Rectal smooth muscle tissue (tissue), 1 donor: ENCODE data around the gene KPNA2.
"Not testable (repeated sequence)": the region's sequence is repeated elsewhere in the genome, so short reads cannot be mapped to it uniquely, and the experiment has no call there.

ENCODE experiments used
- H3K27ac ChIP-seq: one replicate; pipeline ENCODE4 v1.7.0; 2013; ENCODE audit warnings: low read depth, low read length, inconsistent platforms
- H3K27me3 ChIP-seq: one replicate; pipeline ENCODE4 v1.7.0; 2013; ENCODE audit warnings: low read length; ENCODE audit not compliant: control insufficient read depth, insufficient read depth
- H3K36me3 ChIP-seq: one replicate; pipeline ENCODE4 v1.7.0; 2013; ENCODE audit warnings: low read length; ENCODE audit not compliant: control insufficient read depth, insufficient read depth
- H3K4me1 ChIP-seq: one replicate; pipeline ENCODE4 v1.7.0; 2013; ENCODE audit warnings: low read length; ENCODE audit not compliant: control insufficient read depth, insufficient read depth
- H3K4me3 ChIP-seq: one replicate; pipeline ENCODE4 v1.7.0; 2013; ENCODE audit warnings: low read length
- H3K9ac ChIP-seq: one replicate; pipeline ENCODE4 v1.7.0; 2013; ENCODE audit warnings: low read length

The KPNA2 gene

DNA sequence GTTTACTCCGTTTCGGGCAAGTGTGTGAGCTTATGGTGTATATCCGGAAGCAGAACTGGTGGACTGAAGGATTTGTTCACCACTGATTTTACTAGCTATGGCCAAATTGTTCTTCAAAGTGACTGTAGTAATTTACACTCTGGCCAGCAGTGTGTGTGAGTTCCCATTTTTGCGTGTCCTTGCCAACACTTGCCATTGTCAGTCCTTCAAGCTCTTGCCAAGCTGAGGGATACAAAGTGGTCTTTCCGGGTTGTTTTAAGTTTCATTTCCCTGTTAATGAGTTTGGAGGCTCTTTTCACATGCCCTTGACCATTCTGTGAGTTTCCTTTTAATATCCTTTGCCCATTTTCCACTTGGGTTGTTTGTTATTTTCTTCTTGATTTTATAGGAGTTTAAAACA lies 42.0 kb downstream of the KPNA2 start:
- H3K27me3 ChIP-seq, H3K4me3 ChIP-seq, H3K4me1 ChIP-seq, H3K36me3 ChIP-seq, H3K9ac ChIP-seq, H3K27ac ChIP-seq: not testable (repeated sequence)

DNA sequence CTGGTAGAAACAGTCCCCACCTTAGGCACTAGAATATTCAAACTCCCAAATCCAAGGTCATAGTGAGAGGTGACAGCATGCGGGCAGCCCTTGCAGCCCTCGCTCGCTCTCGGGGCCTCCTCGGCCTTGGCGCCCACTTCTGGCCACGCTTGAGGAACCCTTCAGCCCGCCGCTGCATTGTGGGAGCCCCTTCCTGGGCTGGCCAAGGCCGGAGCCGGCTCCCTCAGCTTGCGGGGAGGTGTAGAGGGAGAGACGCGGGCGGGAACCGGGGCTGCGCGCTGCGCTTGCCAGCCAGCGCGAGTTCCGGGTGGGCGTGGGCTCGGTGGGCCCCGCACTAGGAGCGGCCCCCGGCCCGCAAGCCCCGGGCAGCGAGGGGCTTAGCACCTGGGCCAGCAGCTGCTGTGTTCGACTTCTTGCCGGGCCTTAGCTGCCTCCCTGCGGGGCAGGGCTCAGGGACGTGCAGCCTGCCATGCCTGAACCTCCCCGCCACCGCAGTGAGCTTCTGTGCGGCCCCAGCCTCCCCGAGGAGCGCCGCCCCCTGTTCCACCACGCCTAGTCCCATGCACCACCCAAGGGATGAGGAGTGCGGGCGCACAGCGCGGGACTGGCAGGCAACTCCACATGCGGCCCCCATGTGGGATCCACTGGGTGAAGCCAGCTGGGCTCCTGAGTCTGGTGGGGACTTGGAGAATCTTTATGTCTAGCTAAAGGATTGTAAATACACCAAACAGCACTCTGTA lies 45.0 kb downstream of the KPNA2 start:
- H3K4me3 ChIP-seq: no peak overlapping the region
- no peak overlapping the region for H3K27ac ChIP-seq
- H3K4me1 ChIP-seq: no peaks in the 10 kb centered on the region
- H3K27me3 ChIP-seq: no peaks in the 10 kb centered on the region
- H3K9ac ChIP-seq: no peak overlapping the region
- no peaks in the 10 kb centered on the region for H3K36me3 ChIP-seq

DNA sequence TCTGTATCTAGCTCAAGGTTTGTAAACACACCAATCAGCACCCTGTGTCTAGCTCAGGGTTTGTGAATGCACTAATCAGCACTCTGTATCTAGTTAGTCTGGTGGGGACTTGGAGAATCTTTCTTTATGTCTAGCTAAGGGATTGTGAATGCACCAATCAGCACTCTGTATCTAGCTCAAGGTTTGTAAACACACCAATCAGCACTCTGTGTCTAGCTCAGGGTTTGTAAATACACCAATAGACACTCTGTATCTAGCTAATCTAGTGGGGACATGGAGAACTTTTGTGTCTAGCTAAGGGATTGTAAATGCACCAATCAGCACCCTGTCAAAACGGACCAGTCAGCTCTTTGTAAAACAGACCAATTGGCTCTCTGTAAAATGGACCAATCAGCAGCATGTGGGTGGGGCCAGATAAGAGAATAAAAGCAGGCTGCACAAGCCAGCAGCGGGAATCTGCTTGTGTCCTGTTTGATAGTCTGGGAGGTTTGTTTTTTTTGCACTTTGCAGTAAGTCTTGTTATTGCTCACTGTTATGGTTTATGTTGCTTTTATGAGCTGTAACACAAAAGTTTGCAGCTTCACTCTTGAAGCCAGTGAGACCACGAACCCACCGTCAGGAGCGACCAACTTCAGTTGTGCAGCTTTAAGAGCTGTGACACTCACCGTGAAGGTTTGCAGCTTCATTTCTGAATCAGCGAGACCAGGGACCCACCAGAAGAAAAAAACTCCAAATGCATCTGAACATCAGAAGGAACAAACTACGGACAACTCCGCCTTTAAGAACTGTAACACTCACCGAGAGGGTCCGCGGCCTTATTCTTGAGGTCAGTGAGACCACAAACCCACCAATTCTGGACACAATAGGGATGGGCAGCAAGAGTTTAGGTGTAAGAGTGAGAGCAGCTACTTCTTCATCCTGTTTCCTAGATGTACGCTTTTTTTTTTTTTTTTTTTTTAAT lies 46.0 kb downstream of the KPNA2 start:
- not testable (repeated sequence) for H3K27me3 ChIP-seq, H3K27ac ChIP-seq, H3K9ac ChIP-seq, H3K4me3 ChIP-seq, H3K4me1 ChIP-seq, H3K36me3 ChIP-seq

DNA sequence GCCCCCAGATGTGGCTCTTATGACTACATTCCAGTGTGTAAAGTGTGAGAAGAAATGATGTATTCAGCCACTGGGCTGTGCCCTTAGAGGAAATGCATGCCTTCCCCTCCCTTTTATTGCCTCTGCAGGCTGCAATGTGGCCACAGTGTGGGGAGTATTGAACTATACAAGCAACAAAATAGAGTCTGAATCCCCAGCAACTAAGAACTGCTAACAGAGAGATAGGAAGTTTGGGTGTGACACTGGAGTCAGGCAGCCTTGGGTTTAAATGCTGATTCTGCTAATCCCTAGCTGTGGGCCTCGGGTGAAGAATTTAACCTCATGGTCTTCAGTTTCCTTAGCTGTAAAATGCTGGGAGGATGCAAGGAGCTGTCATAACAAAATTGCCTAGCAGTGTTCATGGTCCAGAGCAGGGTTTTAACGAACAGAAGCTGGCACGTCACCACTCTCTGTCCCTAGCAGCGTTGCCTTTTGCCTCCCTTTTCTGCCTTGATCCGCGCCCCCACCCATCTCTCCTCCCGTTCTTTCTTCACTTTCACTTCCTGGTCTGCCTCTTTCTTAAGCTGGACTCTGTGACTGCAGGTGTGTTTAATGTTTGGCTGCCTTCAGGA lies 50.3 kb downstream of the KPNA2 start:
- no peaks in the 10 kb centered on the region for H3K27me3 ChIP-seq
- no peak overlapping the region for H3K27ac ChIP-seq
- no peaks in the 10 kb centered on the region for H3K36me3 ChIP-seq
- H3K4me1 ChIP-seq: no peaks in the 10 kb centered on the region
- peak overlapping the region; percentile 41 for H3K4me3 ChIP-seq
- no peak overlapping the region for H3K9ac ChIP-seq

DNA sequence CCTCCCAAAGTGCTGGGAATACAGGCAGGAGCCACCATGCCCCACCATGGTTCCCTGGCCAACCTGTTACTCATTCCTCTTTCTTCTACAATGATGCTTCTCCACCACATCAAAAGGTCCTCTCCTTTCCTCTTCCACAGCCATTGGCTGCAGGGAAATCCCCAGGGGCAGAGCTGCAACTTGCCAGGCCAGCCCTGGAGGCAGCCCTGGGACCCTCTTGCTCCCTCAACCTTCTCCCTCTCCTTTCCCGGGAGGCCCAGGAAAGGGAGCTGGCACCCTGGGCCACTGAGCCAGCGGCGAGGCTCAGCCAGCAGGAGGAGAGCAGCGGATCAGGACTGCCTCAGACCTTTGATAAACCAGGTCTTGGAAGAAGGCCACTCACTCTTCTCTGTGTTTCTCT lies 51.1 kb downstream of the KPNA2 start:
- H3K27ac ChIP-seq, H3K9ac ChIP-seq, H3K27me3 ChIP-seq, H3K36me3 ChIP-seq, H3K4me1 ChIP-seq, H3K4me3 ChIP-seq: not testable (repeated sequence)

DNA sequence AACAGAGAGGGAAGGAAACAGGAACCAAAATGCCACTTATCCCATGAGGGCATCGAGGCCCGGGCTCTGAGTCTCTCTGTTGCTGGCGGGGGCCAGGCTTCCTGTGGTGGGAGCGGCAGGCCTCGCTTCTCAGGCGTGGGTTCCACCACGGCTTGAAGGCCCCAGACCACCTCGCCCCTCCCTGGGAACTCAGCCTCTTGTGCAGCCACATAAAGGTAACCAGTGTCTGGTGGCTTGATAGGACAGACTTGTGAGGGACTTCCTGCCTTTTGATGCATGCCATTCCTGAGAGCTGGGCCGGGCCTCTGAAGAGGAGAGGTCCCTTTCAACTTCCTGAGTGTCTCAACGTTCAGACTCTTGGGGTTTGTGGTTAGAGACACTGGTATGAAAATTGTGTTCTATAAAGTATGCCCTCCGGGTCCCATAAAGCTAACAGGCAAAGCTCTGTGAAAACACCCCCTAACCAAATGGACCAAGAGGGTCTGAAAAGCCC lies 51.6 kb downstream of the KPNA2 start:
- H3K4me1 ChIP-seq, H3K36me3 ChIP-seq, H3K27ac ChIP-seq, H3K27me3 ChIP-seq, H3K9ac ChIP-seq, H3K4me3 ChIP-seq: not testable (repeated sequence)

DNA sequence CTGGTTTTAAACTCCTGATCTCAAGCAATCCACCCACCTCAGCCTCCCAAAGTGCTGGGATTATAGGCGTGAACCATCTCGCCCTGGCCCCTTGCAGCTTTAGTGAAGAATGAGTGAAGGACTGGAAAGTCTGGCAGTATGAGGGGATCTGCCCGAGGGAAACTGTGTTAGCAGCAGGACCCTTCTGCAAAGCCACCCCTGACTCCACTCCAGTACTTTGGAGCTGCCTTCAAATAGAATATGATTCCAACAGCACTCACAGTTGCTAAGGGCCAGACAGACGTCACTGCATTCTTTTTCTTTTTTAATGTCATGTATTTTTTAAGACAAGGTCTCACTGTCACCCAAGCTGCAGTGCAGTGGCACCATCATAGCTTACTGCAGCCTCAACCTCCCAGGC lies 52.3 kb downstream of the KPNA2 start:
- H3K36me3 ChIP-seq: no peaks in the 10 kb centered on the region
- H3K4me1 ChIP-seq: no peaks in the 10 kb centered on the region
- H3K27me3 ChIP-seq: no peaks in the 10 kb centered on the region
- no peak overlapping the region for H3K4me3 ChIP-seq
- no peak overlapping the region for H3K9ac ChIP-seq
- no peak overlapping the region for H3K27ac ChIP-seq

DNA sequence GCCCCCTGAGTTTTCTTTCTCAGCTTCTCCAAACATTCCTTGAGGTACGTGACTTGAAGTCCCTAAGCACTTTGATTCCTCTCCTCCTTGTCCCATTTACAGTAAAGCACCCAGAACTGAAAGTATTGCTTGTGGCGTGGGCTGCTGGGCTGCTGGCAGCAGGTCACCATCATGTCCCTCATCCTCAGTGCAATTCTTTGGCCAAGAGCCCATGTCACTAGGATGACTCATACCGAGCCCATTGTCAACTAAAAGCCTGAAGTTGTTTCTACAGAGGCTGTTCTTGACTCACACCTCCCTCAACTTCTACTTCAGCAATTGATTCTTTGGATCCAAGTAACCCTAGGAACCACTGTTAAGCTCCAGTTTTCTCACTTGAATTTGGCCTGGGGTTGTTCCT lies 54.3 kb downstream of the KPNA2 start:
- H3K9ac ChIP-seq: no peak overlapping the region
- no peaks in the 10 kb centered on the region for H3K4me1 ChIP-seq
- H3K27me3 ChIP-seq: no peaks in the 10 kb centered on the region
- no peaks in the 10 kb centered on the region for H3K36me3 ChIP-seq
- H3K27ac ChIP-seq: no peak overlapping the region
- no peak overlapping the region for H3K4me3 ChIP-seq

DNA sequence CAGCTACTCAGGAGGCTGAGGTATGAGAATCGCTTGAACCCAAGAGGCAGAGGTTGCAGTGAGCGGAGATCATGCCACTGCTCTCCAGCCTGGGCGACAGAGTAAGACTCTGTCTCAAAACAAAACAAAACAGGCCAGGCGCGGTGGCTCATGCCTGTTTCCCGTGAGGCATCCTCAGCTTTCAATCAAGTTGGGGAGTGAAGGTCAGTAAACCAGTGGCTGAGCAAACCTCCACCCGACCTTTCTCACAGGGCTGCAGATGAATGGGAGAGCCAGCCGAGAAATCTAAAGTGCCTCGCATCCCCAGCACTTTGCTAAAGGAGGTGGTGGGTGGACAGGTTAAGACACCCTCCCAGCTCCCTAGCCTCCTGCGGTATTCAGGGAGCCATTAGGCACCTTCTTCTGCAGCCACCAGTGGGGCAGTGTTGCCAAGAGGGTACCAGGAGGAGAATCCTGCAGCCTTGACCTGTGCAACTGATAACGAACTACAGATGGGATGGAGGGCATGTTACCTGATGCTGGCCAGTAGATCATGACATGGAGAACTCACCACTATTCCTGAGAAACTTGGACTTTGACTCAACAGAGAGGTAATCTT lies 59.0 kb downstream of the KPNA2 start:
- H3K27ac ChIP-seq: no peak overlapping the region
- H3K36me3 ChIP-seq: no peaks in the 10 kb centered on the region
- no peak overlapping the region for H3K9ac ChIP-seq
- no peaks in the 10 kb centered on the region for H3K27me3 ChIP-seq
- no peaks in the 10 kb centered on the region for H3K4me1 ChIP-seq
- no peak overlapping the region for H3K4me3 ChIP-seq

DNA sequence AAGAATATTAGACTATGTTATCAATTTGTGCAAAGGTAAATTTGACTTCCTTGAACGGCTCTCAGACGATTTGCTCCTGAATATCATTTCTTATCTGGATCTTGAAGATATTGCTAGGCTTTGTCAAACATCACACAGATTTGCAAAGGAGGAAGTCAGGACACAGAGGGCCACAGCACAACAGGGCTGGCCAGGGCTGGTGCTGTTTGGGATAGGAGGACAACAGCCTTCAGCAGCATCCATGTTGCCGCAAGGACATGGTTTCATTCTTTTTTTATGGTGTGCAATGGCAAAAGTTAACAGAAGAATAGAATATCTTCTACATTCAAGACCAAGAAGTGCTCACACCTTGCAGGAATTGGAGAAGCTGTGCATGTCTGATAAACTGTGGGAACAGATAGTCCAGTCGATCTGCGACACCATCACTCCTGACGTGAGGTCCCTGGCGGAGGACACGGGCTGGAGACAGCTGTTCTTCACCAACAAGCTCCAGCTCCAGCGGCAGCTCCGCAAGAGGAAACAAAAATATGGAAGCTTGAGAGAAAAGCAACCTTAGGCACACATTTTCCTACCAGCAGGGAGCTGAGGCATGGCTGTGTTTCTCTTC lies 59.8 kb downstream of the KPNA2 start:
- Histone ChIP-seq H3K27me3 (no peaks in the 10 kb centered on the region), H3K27ac (no peak overlapping the region)

DNA sequence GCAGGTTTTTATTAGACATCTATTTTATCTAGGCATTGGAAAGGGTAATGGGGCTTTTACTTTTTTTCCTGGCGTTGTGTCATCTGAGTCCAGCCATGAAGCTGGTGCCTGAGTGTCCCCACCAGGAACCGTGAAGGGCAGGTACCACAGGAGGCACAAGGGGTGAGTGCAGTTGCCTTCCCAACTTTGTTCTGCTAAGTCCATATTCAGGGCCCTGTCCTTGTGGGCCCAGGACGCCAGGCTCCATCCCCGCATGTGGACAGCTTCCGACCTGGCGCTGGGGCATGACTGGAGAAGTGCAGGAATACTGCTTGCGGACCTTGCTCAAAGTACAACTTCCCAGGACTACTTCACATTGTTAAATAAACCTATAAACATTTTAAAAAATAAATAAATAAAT lies 60.6 kb downstream of the KPNA2 start:
- H3K27ac ChIP-seq: no peak overlapping the region
- no peaks in the 10 kb centered on the region for H3K36me3 ChIP-seq
- H3K4me1 ChIP-seq: no peaks in the 10 kb centered on the region
- H3K4me3 ChIP-seq: no peak overlapping the region
- H3K27me3 ChIP-seq: no peaks in the 10 kb centered on the region
- H3K9ac ChIP-seq: no peak overlapping the region

More for the DNA sequence above, 59.8 kb downstream of the KPNA2 start:
- Histone ChIP-seq H3K36me3 (no peaks in the 10 kb centered on the region), H3K4me1 (no peaks in the 10 kb centered on the region), H3K4me3 (no peak overlapping the region), H3K9ac (no peak overlapping the region)
